Mucosa of rectum (tissue), 2 donors: Measurements from ENCODE around the gene ZBTB49.
"Not testable (repeated sequence)": the region's sequence is repeated elsewhere in the genome, so short reads cannot be mapped to it uniquely, and the experiment has no call there.

Source experiments
- H3K27ac ChIP-seq, 2 donors: one replicate each; pipeline ENCODE4 v1.7.0; 2013; ENCODE audit warnings: inconsistent platforms in 2 of 2, low read depth in 2 of 2, low read length in 2 of 2
- H3K27me3 ChIP-seq, 2 donors: one replicate each; pipeline ENCODE4 v1.7.0; 2013; ENCODE audit warnings: low read length in 2 of 2; ENCODE audit not compliant: control insufficient read depth in 2 of 2, insufficient read depth in 2 of 2
- H3K36me3 ChIP-seq, 2 donors: one replicate each; pipeline ENCODE4 v1.7.0; 2013; ENCODE audit warnings: low read length in 2 of 2; ENCODE audit not compliant: control insufficient read depth in 2 of 2, insufficient read depth in 2 of 2
- H3K4me1 ChIP-seq, 2 donors: one replicate each; pipeline ENCODE4 v1.7.0; 2013; ENCODE audit warnings: low read length in 2 of 2, mild to moderate bottlenecking in 1 of 2; ENCODE audit not compliant: control insufficient read depth in 2 of 2, insufficient read depth in 2 of 2
- H3K4me3 ChIP-seq, 2 donors: one replicate each; pipeline ENCODE4 v1.7.0; 2013; ENCODE audit warnings: low read length in 2 of 2
- H3K9ac ChIP-seq, 2 donors: one replicate each; pipeline ENCODE4 v1.7.0; 2013; ENCODE audit warnings: low read length in 2 of 2, low read depth in 1 of 2, mild to moderate bottlenecking in 1 of 2
- H3K9me3 ChIP-seq, 2 donors: one replicate each; pipeline ENCODE4 v1.7.0; 2013; ENCODE audit warnings: low read length in 2 of 2; ENCODE audit not compliant: control insufficient read depth in 2 of 2
- donor health status: healthy.
- donor health status: Normal muscosa, but diverticular disease.

The ZBTB49 gene, protein sequence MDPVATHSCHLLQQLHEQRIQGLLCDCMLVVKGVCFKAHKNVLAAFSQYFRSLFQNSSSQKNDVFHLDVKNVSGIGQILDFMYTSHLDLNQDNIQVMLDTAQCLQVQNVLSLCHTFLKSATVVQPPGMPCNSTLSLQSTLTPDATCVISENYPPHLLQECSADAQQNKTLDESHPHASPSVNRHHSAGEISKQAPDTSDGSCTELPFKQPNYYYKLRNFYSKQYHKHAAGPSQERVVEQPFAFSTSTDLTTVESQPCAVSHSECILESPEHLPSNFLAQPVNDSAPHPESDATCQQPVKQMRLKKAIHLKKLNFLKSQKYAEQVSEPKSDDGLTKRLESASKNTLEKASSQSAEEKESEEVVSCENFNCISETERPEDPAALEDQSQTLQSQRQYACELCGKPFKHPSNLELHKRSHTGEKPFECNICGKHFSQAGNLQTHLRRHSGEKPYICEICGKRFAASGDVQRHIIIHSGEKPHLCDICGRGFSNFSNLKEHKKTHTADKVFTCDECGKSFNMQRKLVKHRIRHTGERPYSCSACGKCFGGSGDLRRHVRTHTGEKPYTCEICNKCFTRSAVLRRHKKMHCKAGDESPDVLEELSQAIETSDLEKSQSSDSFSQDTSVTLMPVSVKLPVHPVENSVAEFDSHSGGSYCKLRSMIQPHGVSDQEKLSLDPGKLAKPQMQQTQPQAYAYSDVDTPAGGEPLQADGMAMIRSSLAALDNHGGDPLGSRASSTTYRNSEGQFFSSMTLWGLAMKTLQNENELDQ

DNA sequence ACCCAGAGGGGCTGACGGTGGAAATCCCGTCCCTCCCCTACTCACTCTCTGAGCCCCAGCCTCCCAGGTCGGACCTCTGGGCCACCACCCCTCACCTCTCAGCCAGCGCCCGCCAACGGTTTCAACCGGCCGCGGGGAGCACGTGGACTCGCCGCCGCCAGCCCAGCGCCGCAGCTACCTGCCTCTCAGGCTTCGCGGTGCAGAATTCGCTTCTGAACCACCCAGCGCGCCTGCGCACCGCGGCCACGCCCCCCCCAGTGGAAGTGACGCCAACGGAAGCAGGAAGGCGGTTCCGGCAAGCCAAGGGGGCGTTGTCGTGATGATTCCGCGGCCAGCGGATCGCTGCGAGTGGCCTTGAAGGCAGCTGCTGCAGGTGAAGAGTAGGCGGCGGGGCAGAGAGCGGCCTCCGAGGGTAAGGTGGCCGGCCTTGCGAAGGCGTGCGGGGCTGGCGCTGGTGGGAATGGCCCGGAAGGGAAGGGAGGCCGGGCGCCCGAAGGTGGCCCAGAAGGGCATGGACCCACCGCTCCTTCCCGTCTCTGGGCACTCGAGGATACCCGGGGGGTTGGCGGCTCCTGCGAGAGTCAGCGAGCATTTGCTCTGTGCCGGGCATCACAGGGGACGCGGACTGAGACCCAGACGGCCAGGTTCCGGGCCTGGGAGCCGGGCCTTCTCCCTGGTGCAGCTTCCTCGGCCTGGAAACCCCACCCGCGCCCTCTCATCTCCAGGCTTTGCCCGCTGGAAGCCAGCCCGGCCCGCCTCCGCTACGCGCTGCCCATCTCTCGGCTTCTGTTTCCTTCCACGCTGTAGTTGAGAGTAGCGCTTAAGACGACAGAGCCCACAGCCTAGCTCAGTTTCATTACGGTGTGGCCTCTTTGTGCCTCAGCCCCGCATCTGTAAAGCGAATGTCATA lies at the start of gene ZBTB49, which contains the start of gene LYAR:
Gene ZBTB49 (plus strand): TSS at position 311 of the 910 bp plus-strand sequence. CDS start 9,695 bp downstream, outside the sequence.
Gene LYAR (minus strand): TSS at position 214 of the 910 bp plus-strand sequence. CDS start 6,412 bp downstream, outside the sequence.
- Histone ChIP-seq H3K9ac (peak within 1 kb of the TSS; percentile 76 to 82), H3K9me3 (no peaks in the 10 kb centered on the region), H3K36me3 (peaks cover 3 to 15% of the 10 kb centered on the region in 2 donors), H3K27ac (peak within 1 kb of the TSS; percentile 68 to 79), H3K4me1 (peaks cover 20 to 23% of the 10 kb centered on the region in 2 donors), H3K27me3 (no peaks in the 10 kb centered on the region), H3K4me3 (peak within 1 kb of the TSS; percentile 92 to 95)

DNA sequence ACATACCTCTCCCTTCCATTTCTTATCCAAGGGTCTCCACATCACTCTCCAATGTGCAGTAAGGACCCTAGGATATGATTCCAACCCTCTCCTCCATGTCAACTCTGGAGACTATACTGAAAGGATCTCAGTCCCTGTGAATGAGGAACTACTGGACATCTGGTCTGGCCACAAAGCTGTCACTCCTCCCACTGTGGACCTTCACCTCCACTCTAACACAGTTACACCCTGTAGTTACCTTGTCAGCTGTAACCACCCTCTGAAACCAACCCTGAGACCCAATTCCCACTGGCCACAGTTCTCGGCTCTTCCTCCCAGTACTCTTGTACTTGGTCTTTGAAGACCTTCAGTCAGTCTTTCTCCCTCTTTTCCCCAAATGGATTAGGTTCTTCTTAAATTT lies 44.9 kb upstream of the ZBTB49 start:
- peaks cover 30 to 32% of the 10 kb centered on the region in 2 donors for H3K36me3 ChIP-seq
- H3K4me1 ChIP-seq, result peaks cover 9 to 15% of the 10 kb centered on the region in 2 donors
- no peaks in the 10 kb centered on the region for H3K27me3 ChIP-seq
- H3K27ac ChIP-seq, result peak overlapping the region; percentile 17 to 55
- peak overlapping the region in 1 of 2 donors; percentile 4 for H3K9ac ChIP-seq
- no peaks in the 10 kb centered on the region for H3K9me3 ChIP-seq
- peak overlapping the region in 1 of 2 donors; percentile 5 for H3K4me3 ChIP-seq

DNA sequence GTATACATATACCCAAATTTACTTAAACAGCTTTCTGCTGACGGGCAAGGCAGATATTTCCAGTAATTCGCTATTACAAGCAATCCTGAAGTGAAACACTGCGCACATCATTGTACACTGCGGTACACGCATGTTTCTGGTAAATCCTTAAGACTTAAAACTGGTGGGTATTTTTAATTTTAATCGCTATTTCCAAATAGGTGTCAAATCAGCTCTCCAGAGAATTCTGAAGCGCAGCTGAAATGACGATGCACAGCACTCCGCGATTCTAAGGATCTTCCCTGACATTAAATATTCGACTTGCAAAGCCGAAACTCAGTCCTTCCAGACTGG lies 42.4 kb upstream of the ZBTB49 start:
- peaks cover 19 to 21% of the 10 kb centered on the region in 2 donors for H3K36me3 ChIP-seq
- H3K4me3 ChIP-seq, result peak overlapping the region; percentile 86 to 96
- H3K4me1 ChIP-seq, result peaks cover 9 to 15% of the 10 kb centered on the region in 2 donors
- H3K27ac ChIP-seq, result peak overlapping the region; percentile 92 to 95
- H3K27me3 ChIP-seq, result no peaks in the 10 kb centered on the region
- peak overlapping the region; percentile 91 to 92 for H3K9ac ChIP-seq
- no peaks in the 10 kb centered on the region for H3K9me3 ChIP-seq

DNA sequence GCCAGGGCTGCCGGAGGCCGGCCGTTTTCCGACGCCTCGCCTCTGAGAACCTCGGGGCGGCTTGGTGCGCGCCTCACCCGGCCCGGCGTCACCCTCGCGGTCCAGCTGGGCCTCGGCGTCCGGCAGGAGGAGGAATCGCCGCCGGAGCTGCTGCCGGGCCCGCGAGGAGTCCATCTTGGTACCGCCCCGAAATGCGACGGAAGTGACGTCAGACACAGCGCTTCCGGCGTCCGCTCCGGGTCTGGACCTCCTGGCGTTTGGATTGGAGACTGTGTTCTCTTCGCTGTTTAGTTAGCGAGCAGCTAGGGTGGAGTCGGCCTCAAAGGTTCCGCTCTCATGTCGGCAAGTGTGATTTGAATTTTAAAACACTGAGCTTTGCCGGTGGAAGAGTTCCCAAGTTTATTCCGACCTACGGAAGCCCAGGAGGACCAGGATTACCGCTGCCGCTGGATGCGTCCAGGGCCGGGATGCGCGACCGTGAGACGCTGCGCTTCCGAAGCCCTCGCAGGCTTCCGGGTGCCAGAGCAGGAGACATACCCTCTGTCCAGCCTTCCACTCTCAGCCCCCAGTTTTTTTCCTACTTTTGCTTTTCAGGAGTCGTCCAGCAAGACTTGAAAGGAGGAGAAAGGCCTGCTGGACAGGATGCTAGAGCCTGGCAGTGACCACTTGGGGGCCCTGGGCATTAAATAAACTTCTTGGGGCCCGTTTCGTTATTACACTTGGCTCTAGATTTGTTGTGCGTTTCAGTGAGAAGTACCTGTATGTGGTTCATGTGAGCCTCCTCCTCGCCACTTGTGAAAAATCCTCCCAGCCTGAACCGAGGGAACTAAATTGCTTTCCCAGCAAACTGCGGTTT lies 41.8 kb upstream of the ZBTB49 start, which contains the start of gene TMEM128:
Gene TMEM128 (minus strand): TSS at position 195 of the 856 bp plus-strand sequence. CDS start 21 bp downstream, at position 174.
- peaks cover 18 to 21% of the 10 kb centered on the region in 2 donors for H3K36me3 ChIP-seq

DNA sequence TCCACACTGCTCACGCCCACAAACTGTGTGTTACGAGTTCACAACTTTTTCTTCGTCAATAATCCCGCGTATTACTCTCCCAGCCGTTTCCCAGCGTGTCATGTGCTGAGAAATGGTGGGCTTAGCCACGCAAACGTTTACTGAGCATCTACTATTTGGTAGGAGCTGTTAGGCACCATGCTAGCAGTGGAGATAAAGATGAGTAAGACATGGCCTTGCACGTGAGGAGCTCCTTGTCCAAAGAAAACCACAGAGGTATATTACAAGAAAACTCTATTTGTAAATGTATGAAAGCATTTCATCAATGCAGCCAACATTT lies 41.2 kb upstream of the ZBTB49 start:
- Histone ChIP-seq H3K36me3 (peaks cover 13 to 16% of the 10 kb centered on the region in 2 donors), H3K4me3 (peak overlapping the region; percentile 86 to 96), H3K9me3 (no peaks in the 10 kb centered on the region), H3K4me1 (peaks cover 9 to 15% of the 10 kb centered on the region in 2 donors), H3K9ac (peak overlapping the region; percentile 91 to 92), H3K27me3 (no peaks in the 10 kb centered on the region), H3K27ac (peak overlapping the region; percentile 92 to 95)

More for the DNA sequence above, 41.8 kb upstream of the ZBTB49 start, which contains the start of gene TMEM128:
- H3K27me3 ChIP-seq, result no peaks in the 10 kb centered on the region
- peak within 1 kb of the TSS; percentile 86 to 96 for H3K4me3 ChIP-seq
- peak within 1 kb of the TSS; percentile 91 to 92 for H3K9ac ChIP-seq
- H3K4me1 ChIP-seq, result peaks cover 9 to 15% of the 10 kb centered on the region in 2 donors
- H3K9me3 ChIP-seq, result no peaks in the 10 kb centered on the region
- H3K27ac ChIP-seq, result peak within 1 kb of the TSS; percentile 92 to 95

DNA sequence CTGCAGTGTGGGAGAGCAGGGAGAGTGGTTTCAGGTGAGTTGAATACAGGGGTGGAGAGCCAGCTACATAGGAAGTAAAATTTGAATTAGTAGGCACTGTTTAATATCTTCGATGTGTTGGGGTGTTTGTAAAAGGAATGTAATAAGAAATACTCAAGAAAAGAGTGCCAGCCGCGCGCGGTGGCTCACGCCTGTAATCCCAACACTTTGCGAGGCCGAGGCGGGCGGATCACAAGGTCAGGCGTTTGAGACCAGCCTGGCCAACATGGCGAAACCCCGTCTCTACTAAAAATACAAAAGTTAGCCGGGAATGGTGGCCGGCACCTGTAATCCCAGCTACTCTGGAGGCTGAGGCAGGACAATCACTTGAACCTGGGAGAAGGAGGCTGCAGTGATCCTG lies 40.7 kb upstream of the ZBTB49 start:
- Histone ChIP-seq H3K9ac (peak overlapping the region in 1 of 2 donors; percentile 91), H3K4me1 (peaks cover 9 to 15% of the 10 kb centered on the region in 2 donors), H3K36me3 (peaks cover 9 to 12% of the 10 kb centered on the region in 2 donors), H3K4me3 (peak overlapping the region; percentile 86 to 96), H3K27ac (peak overlapping the region in 1 of 2 donors; percentile 95)
- H3K9me3 ChIP-seq, H3K27me3 ChIP-seq: not testable (repeated sequence)

DNA sequence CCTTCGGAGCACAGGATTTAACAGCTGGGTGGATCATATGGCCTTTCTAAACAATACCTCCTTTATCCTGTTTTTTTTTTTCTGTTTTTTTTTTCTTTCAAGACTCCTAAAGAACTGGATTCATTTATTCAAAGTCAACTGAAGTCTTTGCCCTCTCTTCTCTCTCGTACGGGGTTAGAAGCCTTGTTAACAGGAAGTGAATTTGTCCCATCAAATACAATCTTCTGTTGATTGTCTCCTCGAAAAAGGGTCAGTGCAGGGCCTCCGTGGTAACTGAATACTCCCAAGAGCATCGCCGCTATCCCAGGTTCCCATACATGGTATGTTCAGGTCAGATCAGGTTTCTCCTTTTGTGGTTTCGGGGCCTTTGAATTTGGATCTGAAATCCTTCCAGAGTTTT lies 40.2 kb upstream of the ZBTB49 start:
- H3K4me3 ChIP-seq, result no peak overlapping the region
- peaks cover 0 to 2% of the 10 kb centered on the region in 2 donors for H3K27me3 ChIP-seq
- H3K9me3 ChIP-seq, result no peaks in the 10 kb centered on the region
- peaks cover 9 to 15% of the 10 kb centered on the region in 2 donors for H3K4me1 ChIP-seq
- H3K27ac ChIP-seq, result no peak overlapping the region
- peaks cover 4 to 7% of the 10 kb centered on the region in 2 donors for H3K36me3 ChIP-seq
- H3K9ac ChIP-seq, result no peak overlapping the region

DNA sequence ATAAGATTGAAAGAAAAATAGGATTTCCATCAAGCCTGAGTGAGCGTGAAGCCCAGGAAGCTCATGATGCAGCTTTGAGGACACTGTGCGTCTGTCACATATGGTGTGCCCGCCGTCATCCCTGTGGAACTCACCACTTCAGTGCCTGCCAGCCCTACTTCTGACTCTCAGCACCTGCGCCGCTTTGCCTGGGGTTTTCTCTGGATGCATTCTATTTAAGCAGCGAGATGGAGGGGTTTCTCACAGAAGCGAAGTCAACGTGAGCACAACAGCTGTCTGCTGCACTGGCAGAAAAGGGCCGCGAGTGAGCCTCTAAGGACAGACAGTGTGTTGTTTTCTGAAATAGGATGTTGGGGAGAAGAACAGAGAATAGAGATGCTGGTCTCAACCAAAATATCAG lies 35.9 kb upstream of the ZBTB49 start:
- Histone ChIP-seq H3K4me3 (no peak overlapping the region), H3K4me1 (peaks cover 0 to under 1% of the 10 kb centered on the region in 2 donors), H3K27ac (no peak overlapping the region), H3K9ac (no peak overlapping the region), H3K9me3 (no peaks in the 10 kb centered on the region), H3K36me3 (no peaks in the 10 kb centered on the region), H3K27me3 (peaks cover 0 to 2% of the 10 kb centered on the region in 2 donors)

DNA sequence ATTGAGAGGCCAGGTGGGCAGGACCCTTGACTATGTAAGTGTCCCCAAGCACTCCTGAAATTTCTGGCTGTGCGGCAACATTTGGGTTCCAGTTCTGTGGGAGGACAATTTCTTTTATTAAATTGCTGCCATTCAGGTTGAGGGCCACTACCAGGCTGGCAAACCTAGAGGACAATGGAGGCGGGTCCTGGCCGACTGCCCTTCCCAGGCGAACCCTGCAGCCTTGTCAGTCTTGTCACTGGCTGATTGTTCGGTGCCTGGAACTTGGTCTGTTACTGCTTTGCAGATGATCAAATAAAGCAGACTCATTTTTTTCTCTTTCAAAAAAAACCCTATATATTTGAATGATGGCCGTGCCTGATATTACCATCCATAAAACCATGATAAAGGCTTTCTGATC lies 35.4 kb upstream of the ZBTB49 start:
- H3K4me3 ChIP-seq, result no peak overlapping the region
- H3K36me3 ChIP-seq, result no peaks in the 10 kb centered on the region
- peaks cover 0 to 2% of the 10 kb centered on the region in 2 donors for H3K27me3 ChIP-seq
- H3K4me1 ChIP-seq, result peaks cover 0 to under 1% of the 10 kb centered on the region in 2 donors
- no peaks in the 10 kb centered on the region for H3K9me3 ChIP-seq
- no peak overlapping the region for H3K27ac ChIP-seq
- no peak overlapping the region for H3K9ac ChIP-seq
